HG03558 (cell line): ENCODE measurements around the gene PXMP2.

Experiments
- ATAC-seq: cut with Tn5 transposase; IDR thresholded peaks from one replicate; pipeline ENCODE4 v1.9.1; 2021; ENCODE audit warnings: moderate number of reproducible peaks; ENCODE audit not compliant: unreplicated experiment; ENCODE audit errors: extremely low read depth

PXMP2 gene

DNA sequence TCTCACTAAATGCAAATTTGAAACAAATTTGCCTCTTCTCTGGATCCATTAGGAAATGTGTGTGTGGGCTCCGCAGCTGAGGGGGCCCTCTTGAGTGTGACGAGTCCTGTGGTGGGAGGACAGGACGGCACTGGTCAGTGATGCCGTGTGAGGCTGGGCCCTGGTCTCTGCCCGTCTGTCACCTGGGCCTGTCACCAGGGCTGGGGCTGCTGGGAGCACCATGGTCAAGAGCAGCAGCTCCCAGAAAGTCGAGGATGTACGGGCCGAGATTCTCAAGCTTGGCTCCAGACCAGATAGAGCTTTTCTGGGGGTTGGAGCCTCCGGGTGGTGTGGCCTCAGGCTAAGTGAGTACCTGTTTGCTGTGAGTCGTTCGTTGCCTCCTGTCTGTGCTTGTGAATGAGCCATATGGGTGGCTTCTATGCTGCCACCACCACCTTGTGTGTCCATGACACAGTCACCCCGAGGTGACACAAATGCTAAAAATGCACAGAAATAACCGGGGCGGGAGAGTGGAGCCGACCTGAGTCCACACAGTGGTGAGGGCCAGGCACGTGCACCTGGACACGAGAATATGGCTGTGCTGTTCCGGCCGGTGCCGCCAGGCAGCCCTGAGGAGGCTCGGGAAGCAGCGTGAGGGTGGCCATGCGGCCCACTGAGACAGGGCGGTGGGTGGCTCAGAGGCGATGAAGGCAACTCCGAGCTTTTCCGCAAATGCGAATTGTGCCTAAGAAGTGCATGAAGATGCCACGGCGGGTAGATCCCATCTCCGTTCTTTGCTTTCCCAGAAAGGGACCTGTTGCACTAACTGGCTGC lies 32.0 kb downstream of the PXMP2 start:
- ATAC-seq, result no peak

DNA sequence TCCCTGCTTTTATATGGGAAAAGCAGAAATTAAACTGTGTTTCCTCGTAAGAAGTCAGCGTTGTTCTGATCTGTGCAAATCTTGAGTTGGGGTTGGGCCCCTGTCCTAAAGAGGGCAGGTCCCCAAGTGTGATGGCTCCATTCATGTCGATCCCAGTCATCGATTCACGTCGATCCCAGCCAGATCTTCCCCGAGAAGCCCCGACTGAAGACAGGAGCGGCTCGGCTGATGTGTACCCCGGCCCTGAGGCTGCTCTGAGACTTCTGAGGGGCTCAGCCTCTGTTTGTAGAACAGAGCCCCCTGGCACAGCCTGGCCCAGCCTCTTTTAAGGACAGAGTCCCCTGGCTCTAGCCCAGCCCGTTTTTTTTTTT lies 32.6 kb downstream of the PXMP2 start:
- ATAC-seq, result no peak

DNA sequence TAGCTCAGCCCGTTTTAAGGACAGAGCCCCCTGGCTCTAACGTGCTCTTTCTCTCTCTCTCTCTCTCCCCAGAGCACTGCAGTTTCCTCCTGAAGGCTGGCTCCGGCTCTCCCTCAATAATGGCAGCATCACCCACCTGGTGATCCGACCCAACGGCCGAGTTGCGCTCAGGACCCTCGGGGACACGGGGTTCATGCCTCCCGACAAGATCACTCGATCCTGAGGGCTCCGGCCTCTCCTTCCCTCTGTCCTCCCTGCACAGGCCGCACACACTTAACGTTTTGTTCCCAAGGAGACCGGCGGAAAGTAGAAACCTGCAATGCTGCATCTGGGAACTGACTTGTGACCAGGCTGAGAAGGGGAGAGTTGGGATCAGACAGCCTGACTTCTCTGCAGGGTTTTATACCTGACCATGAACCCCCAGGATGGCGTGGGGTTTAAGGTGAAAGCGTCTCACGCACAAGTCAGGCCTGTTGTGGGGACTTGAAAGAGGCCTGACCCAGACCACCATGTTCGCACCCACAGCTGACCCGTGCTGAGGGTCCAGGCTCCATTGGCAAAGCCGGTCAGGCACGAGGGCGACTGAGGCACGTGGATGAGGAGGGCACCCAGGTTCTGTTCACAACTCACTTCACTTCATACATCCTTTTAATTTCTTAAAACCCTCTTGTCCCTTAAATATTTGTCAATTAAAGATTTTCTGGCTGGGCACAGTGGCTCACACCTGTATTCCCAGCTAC lies 33.4 kb downstream of the PXMP2 start:
- no peak for ATAC-seq

DNA sequence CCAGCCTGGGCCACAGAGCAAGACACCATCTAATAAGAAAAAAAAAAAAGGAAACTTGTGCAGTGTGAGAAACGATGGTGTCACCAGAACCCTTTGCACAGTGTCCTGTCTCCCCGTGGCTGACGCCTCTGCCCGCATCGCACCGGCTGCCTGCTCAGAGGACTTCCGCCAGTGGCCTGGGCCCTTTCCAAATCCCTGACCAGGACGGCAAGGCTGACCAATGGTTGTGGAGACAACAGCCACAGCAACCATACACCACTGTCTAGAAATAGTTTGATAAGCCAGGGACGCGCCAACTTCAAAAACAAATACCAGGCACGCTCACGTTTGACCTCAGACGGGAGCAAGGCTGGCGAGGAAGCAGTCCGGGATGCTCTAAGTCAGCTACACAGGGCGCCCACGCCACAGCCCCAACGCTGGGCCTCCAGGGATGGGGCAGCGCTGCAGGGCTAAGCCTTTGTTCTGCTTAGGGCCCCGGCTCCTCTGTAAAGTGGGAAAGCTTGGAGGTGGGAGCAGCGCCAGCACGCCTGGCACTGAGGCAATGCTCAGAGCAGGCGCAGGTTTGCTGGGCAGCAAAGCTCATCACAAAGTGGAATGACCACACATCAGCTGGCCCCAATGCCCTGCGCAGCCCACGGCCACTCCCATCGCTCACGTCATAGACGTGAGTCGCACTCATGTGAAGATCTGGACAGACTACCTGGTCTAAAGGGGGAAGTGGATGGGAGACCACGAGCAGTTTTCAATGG lies 35.8 kb downstream of the PXMP2 start:
- no peak for ATAC-seq

DNA sequence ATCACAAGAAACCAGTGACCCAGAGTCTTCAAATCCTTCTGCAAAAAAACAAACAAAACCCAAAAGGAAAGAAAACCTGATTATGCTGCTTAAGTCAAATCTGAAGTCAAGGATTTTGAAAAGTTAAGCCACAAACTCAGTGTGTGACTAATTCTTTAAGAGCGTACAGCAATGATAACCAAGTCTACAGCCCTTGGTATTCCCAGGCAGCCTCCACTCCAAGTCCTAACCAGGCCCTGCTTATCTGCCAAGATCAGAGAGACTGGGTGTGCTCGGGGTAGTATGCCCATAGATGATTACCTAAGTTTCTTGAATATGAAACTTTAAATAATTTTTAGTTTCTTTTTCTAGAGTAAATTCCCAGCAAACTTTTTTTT lies 36.4 kb downstream of the PXMP2 start:
- ATAC-seq, result no peak

DNA sequence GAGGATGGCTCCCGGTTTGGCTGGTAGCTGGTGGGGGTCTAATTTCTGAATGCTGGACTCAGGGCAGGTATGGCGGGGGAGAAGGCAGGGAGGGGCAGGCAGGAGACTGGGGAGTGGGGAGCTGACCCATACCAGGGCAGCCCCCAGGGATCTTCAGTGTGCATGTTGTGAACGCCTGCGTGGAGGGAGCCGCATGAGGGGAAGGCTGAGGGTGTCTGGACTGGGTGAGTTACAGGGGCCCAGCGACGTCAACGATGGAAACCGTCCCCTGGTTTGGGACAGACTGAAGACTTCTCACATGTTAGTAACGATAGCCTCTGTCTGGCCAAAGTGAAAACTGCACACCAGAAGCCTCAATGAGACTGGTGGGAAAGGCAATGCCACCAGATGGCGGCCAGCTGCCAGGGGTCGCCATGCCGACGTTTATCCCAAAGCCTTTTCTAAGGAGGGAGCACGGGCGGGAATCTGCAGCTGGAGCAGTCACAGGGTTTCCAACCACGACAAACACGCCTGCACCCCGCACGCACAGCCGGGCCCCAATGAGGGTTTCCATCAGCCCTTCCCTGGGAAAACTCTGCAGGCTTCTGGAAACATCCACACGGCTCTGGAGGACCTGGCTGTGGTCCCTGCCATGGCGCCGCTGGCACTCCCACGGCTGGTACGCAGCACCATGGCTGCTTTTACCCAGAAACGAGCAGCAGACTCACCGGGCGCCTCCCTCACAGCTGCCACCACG lies 37.3 kb downstream of the PXMP2 start:
- ATAC-seq, result no peak

DNA sequence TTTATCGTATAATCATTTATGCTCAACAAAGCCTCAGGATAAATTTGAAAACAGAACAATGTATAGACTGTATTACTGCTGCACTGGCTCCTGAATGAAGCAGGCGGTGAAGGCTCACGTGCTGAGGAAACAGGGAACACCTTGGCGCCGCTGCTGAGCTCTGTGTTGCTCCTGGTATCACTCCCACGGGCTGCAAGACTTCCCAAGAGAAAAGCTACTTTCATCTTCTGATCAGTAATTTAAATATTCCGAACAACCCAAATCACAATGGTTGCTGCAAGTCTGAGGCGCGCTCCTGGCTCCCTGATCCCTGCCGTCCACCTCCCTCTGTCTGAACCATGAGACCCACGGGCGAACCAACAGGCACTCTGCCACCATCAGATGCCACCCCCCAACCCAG lies 39.0 kb downstream of the PXMP2 start:
- ATAC-seq, result no peak

DNA sequence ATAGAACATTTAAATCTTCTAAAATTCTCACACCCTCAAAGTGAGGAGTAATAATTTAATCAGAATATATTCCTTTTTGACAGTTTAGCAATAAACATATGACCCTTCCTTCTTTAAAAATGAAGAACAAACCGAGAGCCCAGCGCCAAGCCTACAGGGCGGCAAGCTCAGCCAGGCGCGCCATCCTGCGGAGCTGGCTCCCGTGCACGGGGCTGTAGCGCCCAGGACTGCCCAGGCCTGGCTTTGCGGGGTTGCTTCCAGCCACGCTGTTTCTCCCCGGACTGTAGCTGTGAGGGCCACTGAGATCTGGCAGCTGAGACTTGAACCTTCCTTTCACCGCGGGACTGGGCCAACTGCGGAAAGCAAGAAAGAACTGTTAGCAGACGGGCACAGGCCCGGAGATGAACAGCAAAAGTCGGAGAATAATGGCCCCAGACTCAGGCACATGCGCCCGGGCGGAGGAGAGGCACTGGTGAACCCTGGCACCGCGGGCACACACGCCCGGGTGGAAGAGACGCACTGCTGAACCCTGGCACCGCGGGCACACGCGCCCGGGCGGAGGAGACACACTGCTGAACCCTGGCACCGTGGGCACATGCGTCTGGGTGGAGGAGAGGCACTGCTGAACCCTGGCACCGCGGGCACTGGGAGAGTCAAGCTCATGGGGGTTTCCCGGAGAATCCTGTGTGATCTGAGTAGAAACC lies 39.9 kb downstream of the PXMP2 start:
- no peak for ATAC-seq

DNA sequence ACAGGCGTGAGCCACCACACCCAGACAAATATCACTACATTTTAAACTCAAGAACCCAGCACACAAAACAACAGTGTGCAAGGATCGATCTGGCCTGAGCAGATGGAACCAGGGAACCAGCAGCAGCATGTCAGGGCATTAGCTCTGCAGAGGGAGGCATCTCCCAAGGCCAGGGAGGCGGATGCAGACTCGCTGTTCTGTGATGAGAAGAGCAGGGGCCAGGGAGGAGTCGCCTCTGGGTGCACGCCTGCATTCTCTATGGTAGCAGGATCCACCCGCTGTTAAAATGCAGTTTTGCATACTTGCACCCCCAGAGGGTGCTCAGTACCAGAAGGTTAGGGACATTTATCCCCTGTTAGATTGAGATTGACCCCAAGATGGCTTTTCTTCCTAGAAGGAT lies 41.1 kb downstream of the PXMP2 start:
- no peak for ATAC-seq

DNA sequence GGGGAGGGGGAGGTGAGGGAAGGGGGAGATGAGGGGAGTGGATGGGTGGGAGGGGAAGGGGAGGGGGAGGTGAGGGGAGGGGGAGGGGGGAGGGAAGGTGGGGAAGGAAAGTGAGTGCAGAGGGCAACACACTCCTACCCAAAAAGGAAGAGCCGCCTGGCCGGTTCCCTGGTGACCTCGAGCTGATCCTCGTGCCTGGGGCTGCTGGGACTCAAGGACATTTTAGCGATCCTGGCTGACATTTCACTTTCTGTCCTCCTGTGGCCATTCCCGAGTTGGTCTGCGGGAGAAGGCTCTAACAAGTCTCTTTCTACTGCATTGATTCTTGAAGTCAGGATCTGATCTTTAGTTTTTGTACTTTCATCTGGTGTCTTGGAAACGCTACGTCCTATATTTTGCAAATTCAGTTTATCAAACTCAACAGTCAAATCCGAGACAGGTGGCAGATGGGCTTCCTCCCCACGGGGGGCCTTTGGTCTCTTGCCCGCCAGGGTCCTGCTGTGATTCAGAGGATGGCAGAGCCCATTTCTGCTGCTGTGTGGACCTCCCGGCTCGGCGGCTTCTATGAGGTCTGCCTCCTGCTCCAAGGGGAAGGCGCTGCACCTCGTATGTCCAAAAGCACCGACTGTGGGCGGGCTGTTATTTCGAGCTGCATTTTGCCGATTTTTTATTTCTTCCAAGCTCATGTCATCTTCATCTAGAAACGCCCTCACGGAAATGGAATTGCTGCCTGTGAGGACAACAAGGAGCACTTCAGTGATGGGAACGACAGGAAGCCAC lies 42.3 kb downstream of the PXMP2 start:
- no peak for ATAC-seq

DNA sequence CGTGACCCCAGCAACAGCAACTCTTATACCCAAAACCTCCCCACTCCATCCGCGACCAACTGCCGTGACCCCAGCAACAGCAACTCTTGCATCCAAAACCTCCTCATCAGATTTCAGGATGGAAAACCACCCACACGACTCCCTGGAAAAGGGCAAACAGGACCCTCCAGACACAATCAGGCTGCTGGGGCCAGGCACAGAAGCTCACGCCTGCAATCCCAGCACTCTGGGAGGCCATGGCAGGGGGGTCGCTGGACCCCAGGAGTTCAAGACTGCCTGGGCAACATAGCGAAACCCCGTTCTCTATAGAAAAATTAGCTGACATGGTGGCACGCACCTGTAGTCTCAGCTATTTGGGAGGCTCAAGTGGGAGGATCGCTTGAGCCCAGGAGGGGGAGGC lies 43.0 kb downstream of the PXMP2 start:
- ATAC-seq, result no peak

DNA sequence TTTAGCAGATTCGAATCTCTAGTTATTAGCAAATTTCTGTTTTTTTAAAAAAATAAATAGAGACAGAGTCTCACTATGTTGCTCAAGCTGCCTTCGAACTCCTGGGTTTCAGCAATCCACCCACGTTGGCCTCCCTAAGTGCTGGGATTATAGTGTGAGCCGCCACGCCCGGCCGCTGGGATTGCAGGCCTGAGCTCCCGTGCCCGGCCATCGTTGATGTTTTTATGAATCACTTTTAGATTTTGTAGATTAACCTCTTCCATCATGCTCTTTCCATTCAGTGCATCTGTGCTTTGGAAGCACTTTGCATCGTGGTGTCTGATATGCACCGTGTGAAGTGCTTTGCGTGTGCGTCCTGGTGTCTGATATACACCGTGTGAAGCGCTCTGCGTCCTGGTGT lies 44.2 kb downstream of the PXMP2 start:
- ATAC-seq, result no peak

DNA sequence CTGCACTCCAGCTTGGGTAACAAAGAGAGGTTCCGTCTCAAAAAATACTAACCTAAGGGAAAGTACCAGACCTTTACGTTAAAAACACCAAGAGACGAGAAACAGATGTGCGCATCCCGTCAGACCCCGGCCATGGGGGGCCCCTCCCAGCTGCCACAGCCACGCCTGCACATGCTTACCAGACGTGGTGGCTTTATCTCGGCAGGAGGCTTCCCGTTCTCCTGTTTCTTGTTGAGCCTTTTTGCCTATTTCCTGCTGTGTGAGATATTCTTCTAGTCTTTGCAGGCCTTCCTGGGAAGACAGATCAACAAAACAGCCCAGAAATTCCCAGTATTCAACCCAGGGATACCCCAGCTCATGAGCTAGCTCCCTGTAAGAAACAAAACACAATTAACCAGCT lies 46.8 kb downstream of the PXMP2 start:
- ATAC-seq, result no peak

DNA sequence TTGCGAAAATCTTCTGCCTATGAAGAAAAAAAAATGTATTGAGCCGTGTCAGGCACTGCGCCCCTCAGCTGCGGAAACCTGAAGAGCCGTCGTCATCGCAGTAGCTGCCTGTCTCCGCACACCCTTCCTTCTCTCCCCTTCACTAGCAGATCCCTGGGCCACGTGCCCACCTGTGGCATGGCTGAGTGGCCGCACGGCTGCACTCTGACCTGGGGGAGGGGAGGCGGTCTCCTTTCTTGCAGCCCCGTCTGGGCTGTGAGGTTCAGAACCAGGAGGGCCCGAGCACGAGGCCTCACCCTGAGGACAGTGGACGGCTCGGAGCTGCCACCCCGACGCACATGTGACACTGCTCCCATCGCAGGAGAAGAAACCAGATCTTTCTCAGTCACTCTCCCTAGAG lies 48.1 kb downstream of the PXMP2 start:
- no peak for ATAC-seq

DNA sequence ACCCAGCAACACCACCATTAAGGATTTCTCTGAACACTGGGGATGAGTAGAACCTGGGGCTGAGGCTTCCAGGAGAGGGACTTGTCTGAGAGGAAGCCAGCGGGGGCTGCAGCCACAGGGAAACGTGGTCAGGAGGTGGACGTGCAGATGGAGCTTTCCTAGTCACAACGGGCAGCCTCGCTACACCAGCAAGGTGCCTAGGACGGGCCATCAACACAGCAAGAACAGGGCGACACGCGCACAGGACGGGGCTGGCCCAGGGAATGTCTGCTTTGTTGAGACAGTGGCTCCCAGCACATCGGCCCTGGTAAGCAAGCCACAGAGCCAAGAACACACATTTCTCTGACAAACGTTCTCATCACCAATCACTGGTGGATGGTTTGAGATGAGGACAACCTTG lies 49.0 kb downstream of the PXMP2 start:
- ATAC-seq, result no peak

DNA sequence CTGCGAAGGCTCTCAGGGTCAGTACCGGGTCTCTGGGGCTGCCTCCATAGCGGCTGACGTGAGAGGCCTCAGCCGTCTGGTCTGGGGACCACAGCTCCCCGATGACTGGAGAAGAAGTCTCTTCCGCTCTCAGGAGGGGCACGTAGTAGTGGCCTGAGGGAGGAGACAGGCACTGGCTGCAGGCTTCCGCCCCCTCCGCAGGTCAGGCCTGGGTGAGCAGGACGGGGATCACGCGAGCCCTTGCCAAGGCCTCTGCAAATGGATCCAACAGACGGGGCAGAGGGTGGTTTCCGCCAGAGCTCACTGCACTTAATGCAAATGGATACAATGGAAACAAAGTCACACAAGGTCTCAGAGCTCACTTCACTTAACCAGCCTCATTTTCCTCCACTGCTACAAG lies 49.5 kb downstream of the PXMP2 start:
- no peak for ATAC-seq

DNA sequence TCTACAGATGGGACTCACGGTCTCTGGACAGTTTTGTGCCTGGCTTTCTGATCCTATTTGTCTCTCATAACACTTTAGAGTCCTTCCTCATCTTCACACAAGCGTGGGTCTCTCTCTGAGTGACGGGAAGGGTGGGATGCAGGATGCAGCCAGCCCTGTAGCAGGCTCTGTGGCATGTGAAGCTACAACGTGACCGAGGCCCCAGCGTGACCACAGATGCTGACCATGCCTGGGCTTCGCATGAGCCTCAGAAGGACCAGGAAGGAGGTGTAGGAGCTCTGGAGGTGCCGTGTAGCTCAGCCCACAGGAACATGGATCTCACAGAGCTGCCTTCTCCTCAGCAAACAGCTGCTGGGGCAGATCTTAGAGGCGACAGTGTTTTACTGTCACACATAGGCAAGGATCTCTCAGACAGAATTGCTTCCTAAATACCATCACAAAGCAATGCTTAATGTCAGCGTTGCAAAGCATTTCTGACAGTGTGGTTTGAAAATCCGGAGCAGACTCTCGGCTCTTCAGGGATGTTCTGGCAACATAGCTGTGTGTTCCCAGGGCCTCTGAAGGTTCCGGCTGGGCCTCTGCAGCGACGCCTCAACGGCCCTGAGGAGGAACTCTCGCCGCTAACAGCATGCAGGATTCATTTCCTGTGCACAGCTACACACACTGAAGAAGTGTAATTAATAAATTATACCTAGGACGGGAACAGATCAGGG lies 52.4 kb downstream of the PXMP2 start:
- ATAC-seq, result no peak

DNA sequence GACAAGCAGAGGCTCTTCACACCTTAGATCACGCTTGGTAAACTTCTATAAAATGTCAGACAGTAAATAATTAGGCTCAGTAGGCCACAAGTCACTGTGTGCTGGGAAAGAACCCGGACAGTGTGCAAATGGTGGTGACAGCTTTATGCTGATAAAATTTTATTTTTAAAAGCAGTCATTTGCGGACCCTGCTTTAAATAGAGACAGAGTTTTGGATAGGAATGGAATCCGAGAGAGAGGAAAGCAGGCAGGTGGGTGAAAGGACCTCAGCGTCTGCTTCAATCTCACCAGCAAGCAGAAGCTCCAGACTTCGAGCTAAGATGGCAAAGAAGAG lies 52.9 kb downstream of the PXMP2 start:
- no peak for ATAC-seq

DNA sequence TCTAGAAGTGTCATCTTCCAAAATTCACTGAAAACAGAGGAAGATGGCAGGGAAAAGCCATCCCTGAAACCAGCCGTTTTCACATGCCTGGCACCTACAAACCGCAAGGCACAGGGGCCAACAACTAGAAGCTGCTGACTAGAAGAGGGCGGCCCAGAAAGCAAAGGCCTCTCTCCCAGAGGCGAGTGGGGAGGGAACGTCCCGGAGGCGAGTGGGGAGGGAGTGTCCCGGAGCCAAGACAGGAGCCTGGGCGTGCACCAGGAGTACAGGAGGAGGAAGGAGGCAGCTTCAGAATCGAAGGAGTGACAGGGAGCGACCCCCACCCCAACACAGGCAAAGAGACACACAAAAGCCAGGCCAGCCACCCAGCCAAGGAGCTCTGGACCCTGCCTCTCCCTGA lies 53.3 kb downstream of the PXMP2 start:
- no peak for ATAC-seq
